NOMO-1 treated with DMSO at 0.1 percent for 48 hours (cell line): ENCODE data around the gene ATP10B.

Source experiments
- DNase-seq: peaks from one replicate; lab custom pipeline; 2025; ENCODE audit not compliant: unreplicated experiment; lab: John Stamatoyannopoulos, UW

ATP10B gene

DNA sequence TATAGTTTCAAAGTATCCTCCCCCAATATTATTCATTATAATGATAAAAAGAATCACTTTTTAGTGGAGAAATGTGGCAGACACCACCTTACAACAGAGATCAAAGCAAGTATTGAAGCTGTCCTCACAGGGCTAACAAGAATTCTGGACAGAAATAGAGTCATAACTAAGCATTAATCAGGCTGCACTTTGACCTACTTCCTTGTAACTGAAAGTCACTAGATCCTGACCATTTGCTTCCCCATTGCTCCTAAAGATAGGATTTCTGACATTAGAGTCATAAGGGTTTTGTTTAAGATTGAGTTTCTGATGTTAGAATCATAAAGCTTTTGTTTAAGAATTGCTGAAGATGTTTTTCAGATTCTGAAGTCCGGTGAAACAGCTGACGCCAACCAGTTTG lies 159.7 kb downstream of the ATP10B start:
- DNase-seq: peak; percentile 6

DNA sequence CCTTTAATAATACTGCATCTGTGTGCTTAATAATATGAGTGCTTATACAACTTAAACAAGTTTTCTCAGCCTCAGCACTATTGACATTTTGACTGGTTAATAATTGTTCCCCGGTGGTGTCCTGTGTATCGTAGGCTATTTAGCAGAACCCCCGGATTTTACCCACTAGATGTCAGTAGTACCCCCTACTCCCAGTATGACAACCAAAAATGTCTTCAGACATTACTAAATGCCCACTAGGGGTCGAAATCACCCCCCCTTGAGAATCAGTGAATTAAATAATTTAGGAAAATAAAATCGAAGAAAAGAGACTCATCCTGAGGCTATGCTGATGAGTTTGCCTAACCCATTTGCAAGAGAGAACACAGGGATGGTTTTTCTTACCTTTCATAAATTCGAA lies 166.3 kb downstream of the ATP10B start:
- peak; percentile 56 for DNase-seq

GRCh38 chr5:160685219-160685618 lies 166.8 kb downstream of the ATP10B start:
- DNase-seq: no peak

DNA sequence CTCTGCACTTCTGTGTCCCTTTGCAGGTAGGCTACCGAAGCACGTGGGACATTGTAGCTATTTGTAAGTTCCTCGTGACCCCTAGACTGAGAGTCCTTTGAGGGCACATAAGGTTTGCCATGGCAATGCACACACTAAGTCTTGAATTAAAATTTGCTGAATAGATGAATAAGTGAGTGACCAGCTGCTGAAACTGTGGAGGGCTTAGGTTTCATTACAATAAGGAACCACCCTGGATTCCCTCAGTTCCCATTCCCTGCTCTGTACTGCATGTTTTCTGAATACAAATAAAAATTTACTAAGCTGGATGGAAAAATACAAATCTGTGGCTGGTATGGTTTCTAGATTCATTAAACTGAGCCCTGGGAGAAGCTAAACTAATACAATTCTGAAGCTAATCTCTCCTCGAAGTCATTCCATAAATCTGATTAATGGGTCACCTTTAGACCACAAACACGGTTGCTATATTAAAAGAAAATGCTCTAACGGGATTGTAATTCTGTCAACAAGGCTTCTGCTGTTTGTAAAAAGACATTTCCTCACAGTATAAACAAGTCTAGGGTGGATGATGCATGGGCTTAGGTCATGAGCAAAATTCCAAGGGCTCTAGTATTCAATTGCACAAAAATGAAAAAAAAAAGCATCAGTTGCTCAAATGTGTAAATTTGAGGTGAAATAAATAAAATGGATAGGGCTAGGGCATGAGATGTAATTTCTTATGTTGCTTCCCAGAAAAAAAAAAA lies 172.3 kb downstream of the ATP10B start:
- DNase-seq: no peak

DNA sequence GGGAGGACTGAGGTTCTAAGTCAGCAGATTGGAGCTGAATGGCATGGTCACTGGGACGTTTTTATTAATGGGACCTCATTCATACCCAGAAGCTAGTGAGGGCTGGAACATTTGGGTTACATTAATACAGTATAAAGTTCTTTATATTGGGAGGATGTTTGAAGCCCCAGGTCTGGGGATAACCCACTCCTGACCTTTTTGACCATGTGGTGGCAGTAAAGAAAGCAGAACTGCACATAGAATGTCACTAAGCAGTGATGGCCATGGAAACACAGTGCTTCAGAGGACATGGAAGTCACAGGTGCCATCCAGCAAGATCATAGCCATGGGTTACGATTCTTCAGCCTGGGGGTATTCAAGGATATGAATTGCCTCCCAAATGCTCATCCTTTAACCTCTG lies 176.0 kb downstream of the ATP10B start:
- DNase-seq: no peak

- no peak for DNase-seq
Observed at GRCh38 chr5:160674901-160675300, 177.1 kb downstream of the ATP10B start.

- no peak for DNase-seq
Observed at GRCh38 chr5:160672521-160672920, 179.5 kb downstream of the ATP10B start.

GRCh38 chr5:160668356-160668755 lies 183.7 kb downstream of the ATP10B start:
- no peak for DNase-seq

DNA sequence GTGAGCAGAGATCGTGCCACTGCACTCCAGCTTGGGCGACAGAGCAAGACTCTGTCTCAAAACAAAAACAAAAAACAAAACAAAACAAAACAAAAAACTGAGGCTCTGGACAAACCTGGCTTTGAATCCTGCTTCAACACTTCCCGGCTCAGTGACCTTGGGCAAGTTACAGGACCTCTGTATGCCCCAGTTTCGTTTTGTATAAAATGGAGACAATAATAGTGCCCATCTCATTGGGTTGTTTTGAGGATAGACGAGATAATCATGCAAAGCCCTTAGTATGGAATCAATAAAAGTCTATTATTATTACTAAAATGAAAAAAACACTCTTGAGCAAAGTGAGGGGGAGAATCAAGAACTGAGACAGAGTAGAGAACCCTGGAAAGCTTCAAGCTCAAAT lies 184.9 kb downstream of the ATP10B start:
- DNase-seq: no peak

GRCh38 chr5:160665460-160665859 lies 186.6 kb downstream of the ATP10B start:
- no peak for DNase-seq

DNA sequence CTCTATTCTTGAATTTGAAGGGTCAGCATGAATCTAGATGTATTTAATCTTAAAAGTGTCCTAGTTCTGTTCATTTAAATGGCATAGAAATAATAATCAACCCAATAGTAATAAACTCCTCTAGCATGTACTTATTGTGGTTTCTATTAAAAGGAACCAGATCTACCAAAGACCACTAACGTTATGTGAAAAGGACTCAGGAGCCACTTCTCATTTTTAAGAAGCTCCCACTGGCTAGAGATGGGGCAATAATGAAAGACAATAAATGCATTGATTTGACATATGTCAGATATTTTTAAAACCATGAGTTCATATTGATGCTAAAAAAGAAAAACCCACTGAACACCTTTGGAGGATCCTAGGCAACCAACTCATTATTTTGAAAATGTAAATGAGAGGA lies 191.9 kb downstream of the ATP10B start:
- DNase-seq: peak; percentile 80

- DNase-seq: no peak
Observed at GRCh38 chr5:160657622-160658458, 194.2 kb downstream of the ATP10B start.

DNA sequence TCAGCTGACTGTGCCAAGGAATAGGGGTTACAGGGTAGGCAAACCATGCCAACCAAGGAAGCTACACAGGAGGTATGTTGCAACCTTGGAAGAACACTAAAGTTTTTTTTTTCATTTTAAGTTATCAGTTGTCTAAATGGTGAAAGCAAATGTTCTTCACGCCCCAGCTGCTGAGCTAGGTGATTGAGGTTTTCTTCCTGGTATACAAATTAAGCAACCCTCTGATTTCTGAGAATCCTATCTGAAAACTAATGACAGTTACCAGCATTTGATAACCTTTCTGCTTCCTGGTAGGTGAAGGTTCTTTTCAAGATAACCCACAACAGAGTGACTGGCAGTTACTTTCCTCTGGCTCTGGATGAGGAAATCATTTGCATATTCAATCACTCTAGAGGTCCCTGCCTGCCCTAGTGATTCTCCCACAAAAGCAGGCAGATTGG lies 194.9 kb downstream of the ATP10B start:
- DNase-seq: no peak

DNA sequence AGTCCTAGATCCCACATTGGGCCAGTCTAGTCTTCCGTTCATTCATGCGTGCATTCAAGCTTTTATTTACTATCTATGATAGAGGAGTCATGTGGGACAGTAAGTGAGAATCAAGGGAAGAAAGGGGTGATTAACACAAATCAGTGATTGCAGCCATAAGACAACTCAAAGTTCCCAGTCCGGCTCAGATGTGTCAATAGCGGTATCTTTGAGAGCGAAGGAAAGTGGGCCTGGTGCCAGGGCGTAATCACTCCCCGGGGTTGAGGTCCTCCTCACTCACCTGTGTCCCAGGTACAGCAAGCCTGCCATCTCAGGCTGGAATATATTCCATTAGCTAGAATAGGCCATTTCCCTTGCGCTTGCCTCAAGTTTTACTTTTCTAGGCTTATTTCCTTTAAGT lies 196.3 kb downstream of the ATP10B start:
- DNase-seq: no peak

DNA sequence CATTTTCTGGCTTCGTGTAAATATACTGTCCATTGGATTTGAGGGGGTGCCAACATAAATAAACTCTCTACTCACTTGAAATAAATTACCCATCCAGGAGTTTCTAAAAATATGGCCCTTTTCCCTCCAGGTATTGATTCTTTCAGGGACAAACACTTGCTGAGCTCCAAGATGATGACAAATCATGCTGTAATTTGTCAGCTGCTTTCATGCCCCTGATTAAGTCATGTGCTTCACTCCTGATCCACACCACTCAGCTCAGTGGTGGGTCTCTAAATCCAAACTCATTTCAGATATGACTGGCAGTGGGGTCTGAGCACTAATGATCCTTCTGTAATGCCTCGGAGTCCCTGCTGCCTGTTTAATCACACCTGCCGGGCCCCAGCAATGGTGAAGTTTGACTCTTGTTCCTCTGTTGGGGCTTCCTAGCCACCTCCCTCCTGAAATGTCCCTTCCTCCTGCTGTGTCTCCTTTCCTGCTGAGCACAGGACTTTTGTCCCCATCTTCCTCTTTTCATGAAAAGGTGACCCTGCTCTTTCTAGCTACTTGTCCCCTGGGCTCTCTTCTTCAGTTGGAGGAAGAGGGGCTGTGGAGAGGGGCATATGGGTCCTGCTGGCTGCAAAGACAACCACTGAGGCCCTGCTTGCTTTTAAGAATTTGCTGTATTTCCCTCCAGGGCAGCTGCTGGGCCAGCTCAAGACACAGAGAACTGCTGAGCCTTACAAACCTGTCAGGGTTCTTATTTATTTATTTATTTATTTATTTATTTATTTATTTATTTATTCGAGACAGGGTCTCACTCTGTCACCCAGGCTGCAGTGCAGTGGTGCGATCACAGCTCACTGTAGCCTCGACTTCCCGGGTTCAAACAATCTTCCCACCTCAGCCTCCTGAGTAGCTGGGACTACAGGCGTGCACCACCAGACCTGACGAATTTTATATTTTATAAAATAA lies 200.0 kb downstream of the ATP10B start:
- DNase-seq: no peak

DNA sequence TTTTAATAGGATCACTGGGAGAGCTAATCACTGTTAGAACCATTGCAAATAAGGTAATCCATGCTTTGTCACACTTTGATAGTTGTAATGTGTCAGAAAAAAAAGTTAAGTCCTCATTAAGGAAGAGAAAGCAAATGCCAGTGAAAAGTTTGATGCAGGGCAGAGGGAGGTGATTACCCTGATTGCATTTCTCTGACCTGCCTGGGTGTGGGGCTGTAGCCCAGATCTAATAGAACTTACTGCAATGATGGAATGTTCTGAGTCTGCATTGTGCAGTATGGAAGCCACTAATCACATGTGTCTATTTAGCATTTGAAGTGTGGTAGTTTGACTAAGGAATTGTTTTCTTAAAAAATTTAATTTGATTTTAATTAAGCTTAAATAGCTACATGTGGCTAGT lies 202.7 kb downstream of the ATP10B start:
- peak; percentile 19 for DNase-seq

GRCh38 chr5:160646033-160646432 lies 206.0 kb downstream of the ATP10B start:
- DNase-seq: no peak

- peak; percentile 35 for DNase-seq
Observed at GRCh38 chr5:160643616-160644240, 208.3 kb downstream of the ATP10B start.

- DNase-seq: no peak
Observed at GRCh38 chr5:160641405-160641804, 210.6 kb downstream of the ATP10B start.

DNA sequence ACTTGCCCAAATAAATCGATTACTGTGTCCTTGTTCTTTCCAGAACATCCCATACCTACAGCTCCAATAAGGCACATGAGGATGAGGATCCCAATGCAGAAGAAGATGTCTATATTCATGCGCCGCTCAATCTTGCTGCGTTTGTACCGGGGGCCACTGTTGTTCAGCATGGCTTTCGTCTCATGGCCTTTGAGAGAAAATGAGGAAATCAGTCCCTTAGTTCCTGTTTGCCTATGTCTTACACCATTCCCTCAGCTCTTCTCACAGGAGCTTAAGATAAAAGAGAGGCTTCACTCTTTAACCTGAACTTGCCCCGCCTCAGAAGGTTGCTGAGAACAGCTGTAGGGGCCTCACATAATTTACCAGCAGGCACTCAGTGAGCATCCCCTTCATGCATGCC lies 211.6 kb downstream of the ATP10B start:
- peak; percentile 71 for DNase-seq
